Measurements from ENCODE around the gene GNPDA1.
"Not testable (repeated sequence)": the region's sequence is repeated elsewhere in the genome, so short reads cannot be mapped to it uniquely, and the experiment has no call there.

GNPDA1 gene

GRCh38 chr5:142012792-142013388, at the start of gene GNPDA1:
GNPDA1 (minus strand) TSS chr5:142013027; CDS start chr5:142012035, 992 bp downstream.
- peak; percentile 24 to 59 (median 36) for DNase-seq

GRCh38 chr5:142059304-142059940, 46.6 kb upstream of the GNPDA1 start:
- DNase-seq, result no peak

GRCh38 chr5:142057697-142058056, 44.9 kb upstream of the GNPDA1 start:
- no peak for DNase-seq

- no peak for DNase-seq
Observed at GRCh38 chr5:142056816-142057696, 44.2 kb upstream of the GNPDA1 start.

- DNase-seq, result no peak
Observed at GRCh38 chr5:142055301-142055700, 42.5 kb upstream of the GNPDA1 start.

- no peak for DNase-seq
Observed at GRCh38 chr5:142053426-142054151, 40.8 kb upstream of the GNPDA1 start.

- not testable (repeated sequence) for DNase-seq
Observed at GRCh38 chr5:142052026-142052425, 39.2 kb upstream of the GNPDA1 start.

- no peak for DNase-seq
Observed at GRCh38 chr5:142048272-142048671, 35.4 kb upstream of the GNPDA1 start.

- DNase-seq, result no peak
Observed at GRCh38 chr5:142046191-142046590, 33.4 kb upstream of the GNPDA1 start.

- not testable (repeated sequence) for DNase-seq
Observed at GRCh38 chr5:142040881-142041280, 28.1 kb upstream of the GNPDA1 start.

GRCh38 chr5:142040285-142040684, 27.5 kb upstream of the GNPDA1 start:
- no peak for DNase-seq

GRCh38 chr5:142038735-142039134, 25.9 kb upstream of the GNPDA1 start:
- DNase-seq, result no peak

GRCh38 chr5:142037599-142037998, 24.8 kb upstream of the GNPDA1 start:
- DNase-seq, result not testable (repeated sequence)

GRCh38 chr5:142036918-142037317, 24.1 kb upstream of the GNPDA1 start:
- DNase-seq, result no peak

- no peak for DNase-seq
Observed at GRCh38 chr5:142034994-142035393, 22.2 kb upstream of the GNPDA1 start.

GRCh38 chr5:142033632-142034567, 21.1 kb upstream of the GNPDA1 start:
- DNase-seq, result not testable (repeated sequence)

- DNase-seq, result no peak
Observed at GRCh38 chr5:142032747-142033631, 20.2 kb upstream of the GNPDA1 start.

- DNase-seq, result no peak
Observed at GRCh38 chr5:142032150-142032549, 19.3 kb upstream of the GNPDA1 start.

GRCh38 chr5:142025637-142026036, 12.8 kb upstream of the GNPDA1 start:
- DNase-seq, result no peak

GRCh38 chr5:142024771-142025304, 12.0 kb upstream of the GNPDA1 start:
- peak; percentile 53 to 73 (median 72) for DNase-seq

- no peak for DNase-seq
Observed at GRCh38 chr5:142023836-142024235, 11.0 kb upstream of the GNPDA1 start.
